Endothelial cell of umbilical vein (primary cell): ENCODE results near the gene ZNF407. TPM values are rescaled to one million over a fixed set of nuclear protein-coding genes. Genes with fewer than 3 reads are reported as not detected.

Source experiments
- BruUV-seq: library from RNA; stranded (reverse); fragments of 400-500 nt; replicated peaks from 2 replicates; lab custom pipeline; 2021; lab: Mats Ljungman, UMichigan
- CTCF ChIA-PET: fragments of 300-600, 350-600 bp; sonication (Branson Sonifier 250); formaldehyde crosslinking; loops from one replicate; lab custom pipeline; 2021; ENCODE audit warnings: antibody characterized with exemption, inconsistent platforms; lab: Charles Lee
- POLR2A ChIA-PET: fragments of 300-600, 350-600 bp; sonication (Branson Sonifier 250); formaldehyde crosslinking; loops from one replicate; lab custom pipeline; 2021; ENCODE audit warnings: antibody characterized with exemption, inconsistent platforms; lab: Charles Lee
- DNase-seq: peaks from one replicate; pipeline ENCODE4 v3.0.0-alpha.2; 2011; ENCODE audit warnings: low read depth, low spot score
- FAIRE-seq: peaks from 2 replicates; lab custom pipeline; 2011; peaks lifted over from hg19 to GRCh38; lab: Jason Lieb, UNC
- H2AFZ ChIP-seq: 2 replicates; pipeline ENCODE4 v1.6.0; 2012; ENCODE audit warnings: low read depth, low read length, control low read depth, inconsistent platforms
- H3K27ac ChIP-seq: 2 replicates; pipeline ENCODE4 v1.5.1; 2011; ENCODE audit warnings: low read depth, mild to moderate bottlenecking, control low read depth, low read length, moderate library complexity; ENCODE audit not compliant: insufficient read depth
- H3K27me3 ChIP-seq, 2 experiments: 2 replicates each; pipeline versions ENCODE4 v1.6.0 to v1.6.1; 2011; ENCODE audit warnings: low read length in 2 of 2, mixed read lengths in 1 of 2; ENCODE audit not compliant: control insufficient read depth in 2 of 2, insufficient read depth in 2 of 2
- H3K36me3 ChIP-seq, 2 experiments: 2 replicates in 1 of 2; 3 replicates in 1 of 2; pipeline ENCODE4 v1.5.1; 2011; ENCODE audit warnings: low read length in 2 of 2, mild to moderate bottlenecking in 1 of 2, moderate library complexity in 1 of 2; ENCODE audit not compliant: control insufficient read depth in 2 of 2, insufficient read depth in 2 of 2; ENCODE audit errors: extremely low read depth in 1 of 2
- H3K4me1 ChIP-seq: 3 replicates; pipeline ENCODE4 v1.5.1; 2011; ENCODE audit warnings: mild to moderate bottlenecking, low read length; ENCODE audit not compliant: control insufficient read depth, insufficient read depth; ENCODE audit errors: extremely low read depth
- H3K4me2 ChIP-seq: 2 replicates; pipeline ENCODE4 v1.6.1; 2011; ENCODE audit warnings: low read length, control low read depth, mixed read lengths; ENCODE audit not compliant: insufficient read depth
- H3K4me3 ChIP-seq, 3 experiments: fragments of 200-600 bp in 1 of 3; sonication (generic), shearing (Covaris generic) in 1 of 3; replicated peaks in 1 of 3; 2 replicates each; pipeline ENCODE4 v1.5.1; 2011 to 2016; ENCODE audit warnings: control low read depth in 3 of 3, low read length in 3 of 3, mild to moderate bottlenecking in 2 of 3, inconsistent platforms in 1 of 3, low read depth in 1 of 3, moderate library complexity in 1 of 3; ENCODE audit not compliant: insufficient read depth in 1 of 3
- H3K79me2 ChIP-seq: 2 replicates; pipeline ENCODE4 v1.6.0; 2012; ENCODE audit warnings: low read length, inconsistent platforms; ENCODE audit not compliant: control insufficient read depth, insufficient read depth
- H3K9ac ChIP-seq: replicated peaks from 2 replicates; pipeline ENCODE3; 2011; ENCODE audit warnings: low read length, control low read depth; ENCODE audit not compliant: insufficient read depth; ENCODE audit errors: extremely low read depth
- H3K9me1 ChIP-seq: replicated peaks from 3 replicates; pipeline ENCODE4 v1.6.0; 2011; ENCODE audit warnings: mild to moderate bottlenecking, low read length; ENCODE audit not compliant: control insufficient read depth, insufficient read depth; ENCODE audit errors: extremely low read depth
- H3K9me3 ChIP-seq: replicated peaks from 2 replicates; pipeline ENCODE4 v1.5.1; 2012; ENCODE audit warnings: low read length, inconsistent platforms; ENCODE audit not compliant: control insufficient read depth, insufficient read depth
- H4K20me1 ChIP-seq: replicated peaks from 2 replicates; pipeline ENCODE3; 2011; ENCODE audit warnings: mild to moderate bottlenecking, low read length; ENCODE audit not compliant: control insufficient read depth, insufficient read depth; ENCODE audit errors: extremely low read depth
- CTCF ChIP-seq, 2 donors: IDR thresholded peaks; 1 replicate in 1 of 2; 2 replicates in 1 of 2; pipeline ENCODE4 v1.5.1; 2011; ENCODE audit warnings: low read length in 2 of 2, mild to moderate bottlenecking in 2 of 2, moderate library complexity in 2 of 2, control low read depth in 1 of 2, inconsistent platforms in 1 of 2, low read depth in 1 of 2; ENCODE audit not compliant: insufficient read depth in 1 of 2; ENCODE audit errors: extremely low read depth in 1 of 2
- EZH2 ChIP-seq: IDR thresholded peaks from 2 replicates; pipeline ENCODE4 v1.6.1; 2012; ENCODE audit warnings: borderline replicate concordance, low read depth, mild to moderate bottlenecking, moderate library complexity, low read length, inconsistent platforms; ENCODE audit not compliant: severe bottlenecking
- FOS ChIP-seq: IDR thresholded peaks from 2 replicates; pipeline ENCODE4 v1.6.1; 2011; ENCODE audit warnings: mild to moderate bottlenecking, low read length, moderate library complexity, borderline replicate concordance; ENCODE audit not compliant: insufficient read depth
- GATA2 ChIP-seq: IDR thresholded peaks from 2 replicates; pipeline ENCODE4 v1.7.0; 2011; ENCODE audit warnings: low read depth, mild to moderate bottlenecking, moderate library complexity, mixed read lengths, low read length; ENCODE audit not compliant: insufficient read length, insufficient read depth
- JUN ChIP-seq: IDR thresholded peaks from 2 replicates; pipeline ENCODE4 v1.6.1; 2011; ENCODE audit warnings: borderline replicate concordance, low read depth; ENCODE audit not compliant: insufficient read length, insufficient read depth
- POLR2A ChIP-seq: IDR thresholded peaks from 2 replicates; pipeline ENCODE4 v1.6.1; 2012; ENCODE audit warnings: low read depth, mild to moderate bottlenecking, control low read depth, low read length
- POLR2AphosphoS5 ChIP-seq: IDR thresholded peaks from 2 replicates; pipeline ENCODE4 v1.6.1; 2012; ENCODE audit warnings: low read depth, mild to moderate bottlenecking, control low read depth, low read length, moderate library complexity; ENCODE audit not compliant: insufficient read depth
- dilution Hi-C: fragments of 300-500 bp; cut with MboI; formaldehyde crosslinking; loops from one replicate; pipeline ENCODE4 v1.15.0; 2019; ENCODE audit warnings: low sequenced_read_pairs; ENCODE audit not compliant: extremely low pct_ligation_motif_present
- intact Hi-C: fragments of 100-400 bp; cut with micrococcal nuclease; formaldehyde crosslinking; loops from one replicate; pipeline ENCODE4 v1.10.0; 2022
- polyA plus RNA-seq, 4 experiments: library from polyadenylated mRNA; depleted of rRNA in 3 of 4; stranded (reverse) in 3 of 4; unstranded in 1 of 4; fragments of >200 nt; gene quantifications; 2 replicates each; pipeline versions ENCODE4 v1.2.1 to v1.2.3, GENCODE V29; 2011 to 2012; ENCODE audit warnings: missing spikeins in 1 of 4
- total RNA-seq: library from RNA; stranded (reverse); gene quantifications from 2 replicates; pipeline ENCODE4 v1.2.3, GENCODE V29; 2021
- TF ChIP-seq, protein P1 (sequence below): IDR thresholded peaks from 2 replicates; pipeline ENCODE4 v1.6.1; 2011; ENCODE audit not compliant: insufficient read depth, insufficient read length

The ZNF407 gene
- total and polyA plus RNA-seq, 2 donors (not counting 3 experiments of a cell fraction or from before 2014, with no cell fraction given): 3.8 to 20.1 TPM

DNA sequence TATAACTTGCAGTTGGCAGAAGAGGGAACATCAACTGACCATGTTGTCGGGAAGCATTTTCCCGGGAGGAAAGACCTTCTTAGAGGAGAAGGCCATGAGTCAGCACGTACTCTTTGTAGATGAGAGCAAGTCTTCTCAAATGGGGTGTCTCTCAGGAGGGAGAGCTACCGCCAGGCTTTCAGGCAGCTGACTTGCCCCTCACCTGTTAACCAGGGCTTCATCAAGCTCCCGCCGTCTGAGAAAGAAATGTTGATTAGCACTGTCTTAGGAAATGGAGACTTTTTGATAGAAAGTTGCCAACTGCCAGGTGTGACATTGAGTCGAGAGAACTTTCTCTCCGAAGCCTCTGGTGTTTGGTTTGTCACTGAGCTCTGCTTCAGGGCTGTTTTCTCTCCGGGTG is 196.1 kb downstream of the ZNF407 start:
- H3K79me2 ChIP-seq: no peaks in the 10 kb centered on the region
- no peak for TF ChIP-seq FOS
- no peak for TF ChIP-seq CTCF (IDR thresholded peaks at IDR 0.05; ENCODE audit: extremely low read depth in 1 of 2, insufficient read depth in 1 of 2, low read depth in 1 of 2, low read length in 2 of 2)
- TF ChIP-seq POLR2A: no peak
- TF ChIP-seq, protein P1, sequence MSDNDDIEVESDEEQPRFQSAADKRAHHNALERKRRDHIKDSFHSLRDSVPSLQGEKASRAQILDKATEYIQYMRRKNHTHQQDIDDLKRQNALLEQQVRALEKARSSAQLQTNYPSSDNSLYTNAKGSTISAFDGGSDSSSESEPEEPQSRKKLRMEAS: no peak
- TF ChIP-seq GATA2: no peak
- TF ChIP-seq EZH2: no peak
- TF ChIP-seq POLR2AphosphoS5: no peak
- no peak for TF ChIP-seq JUN
- peaks cover 3% of the 10 kb centered on the region for H3K9me1 ChIP-seq
- intact Hi-C loops (no loop called here), dilution Hi-C loops (no loop called here)
- no peaks in the 10 kb centered on the region for H3K4me1 ChIP-seq
- H3K27ac ChIP-seq: no peak overlapping the region
- no peaks in the 10 kb centered on the region for H3K27me3 ChIP-seq
- no peaks in the 10 kb centered on the region for H3K9me3 ChIP-seq
- DNase-seq: no peak
- ChIA-PET CTCF (no interaction called here), POLR2A (no interaction called here)
- BruUV-seq: no TSS peak
- no peak for FAIRE-seq
- H3K36me3 ChIP-seq: no peaks in the 10 kb centered on the region
- H4K20me1 ChIP-seq: no peaks in the 10 kb centered on the region
- H2AFZ ChIP-seq: no peak overlapping the region
- H3K9ac ChIP-seq: no peak overlapping the region
- H3K4me3 ChIP-seq: no peak overlapping the region
- no peak overlapping the region for H3K4me2 ChIP-seq
